Osteoblast (primary cell): ENCODE measurements around the gene MZT2B. TPM values are rescaled to one million over a fixed set of nuclear protein-coding genes. Genes with fewer than 3 reads are reported as not detected.

Experiments
- total RNA-seq: library from RNA; depleted of rRNA; stranded (reverse); fragments of >200 nt; gene quantifications from 2 replicates; pipeline ENCODE4 v1.2.3, GENCODE V29; 2012

Gene MZT2B
- total RNA-seq, 1 donor, result 128 TPM

Other genes with a start within 250 kb of the MZT2B start
- gene RAB6C, start 202.6 kb upstream of the MZT2B start, total RNA-seq, result not detected in 2 replicates
- gene POTEF, start 53.0 kb upstream of the MZT2B start, total RNA-seq, result 0.29 TPM in 1 of 2 replicates, not detected in the other
- gene CCDC74B, start 37.1 kb upstream of the MZT2B start, total RNA-seq, result 5.4 and 10.9 TPM in 2 replicates
- 18.3 and 24.2 TPM in 2 replicates for gene SMPD4, start 660 bp upstream of the MZT2B start, total RNA-seq
- not detected in 2 replicates for gene TUBA3E, start 16.2 kb downstream of the MZT2B start, total RNA-seq
- gene IMP4, start 160.6 kb downstream of the MZT2B start, total RNA-seq, result 54.8 and 55.7 TPM in 2 replicates
- gene PTPN18, start 173.8 kb downstream of the MZT2B start, total RNA-seq, result 28.6 and 29.0 TPM in 2 replicates